ENCODE results near the gene KRTAP10-2. TPM values are rescaled to one million over a fixed set of nuclear protein-coding genes. Genes with fewer than 3 reads are reported as not detected.

The KRTAP10-2 gene
- total RNA-seq, 6 experiments from 2014 or later = not detected

- 71% methylated on average over 9 of the region's 30 CpGs for WGBS (ENCODE audit: insufficient coverage, low coverage, low lambda C conversion rate, missing lambda C conversion rate)
- intact Hi-C loops (cut with DNase I) = no loop called here
- DNase-seq (peak in 1 of 3 donors; percentile 17), ATAC-seq (no peak)
- Histone ChIP-seq H3K4me1 (peaks cover 0 to 4% (median 2%) of the 10 kb centered on the region in 4 donors), H3K27me3 (no peaks in the 10 kb centered on the region), H3K36me3 (no peaks in the 10 kb centered on the region), H3K4me3 (no peak overlapping the region), H3K9me3 (no peaks in the 10 kb centered on the region), H3K27ac (no peak overlapping the region)
- no peak for TF ChIP-seq POLR2A (IDR thresholded peaks at IDR 0.05)
- TF ChIP-seq CTCF (IDR thresholded peaks at IDR 0.05) = no peak
Observed at GRCh38 chr21:44508711-44509445, 42.4 kb downstream of the KRTAP10-2 start.

GRCh38 chr21:44508426-44508710 is 42.9 kb downstream of the KRTAP10-2 start:
- Histone ChIP-seq H3K27me3 (no peaks in the 10 kb centered on the region), H3K36me3 (no peaks in the 10 kb centered on the region), H3K27ac (no peak overlapping the region), H3K4me3 (no peak overlapping the region), H3K4me1 (peaks cover 0 to 4% (median 2%) of the 10 kb centered on the region in 4 donors), H3K9me3 (no peaks in the 10 kb centered on the region)
- ATAC-seq (peak in 2 of 4 donors; percentile 2 to 6), DNase-seq (peak in 1 of 3 donors; percentile 17)
- no peak for TF ChIP-seq CTCF (IDR thresholded peaks at IDR 0.05)
- TF ChIP-seq POLR2A (IDR thresholded peaks at IDR 0.05) = no peak
- WGBS (ENCODE audit: insufficient coverage, low coverage, low lambda C conversion rate, missing lambda C conversion rate) = 70% methylated on average over 6 of the region's 9 CpGs
- intact Hi-C loops (cut with DNase I) = no loop called here

GRCh38 chr21:44507673-44508425 is 43.5 kb downstream of the KRTAP10-2 start:
- 83% methylated on average over 24 of the region's 26 CpGs for WGBS (ENCODE audit: insufficient coverage, low coverage, low lambda C conversion rate, missing lambda C conversion rate)
- peak in 1 of 3 donors; percentile 12 for DNase-seq
- Histone ChIP-seq H3K36me3 (no peaks in the 10 kb centered on the region), H3K4me1 (peaks cover 0 to 4% (median 2%) of the 10 kb centered on the region in 4 donors), H3K27me3 (no peaks in the 10 kb centered on the region), H3K9me3 (no peaks in the 10 kb centered on the region), H3K4me3 (no peak overlapping the region), H3K27ac (no peak overlapping the region)
- TF ChIP-seq CTCF (IDR thresholded peaks at IDR 0.05) = no peak
- TF ChIP-seq POLR2A (IDR thresholded peaks at IDR 0.05) = no peak
- no peak for ATAC-seq
- intact Hi-C loops (cut with DNase I) = no loop called here

GRCh38 chr21:44506279-44507255 is 44.7 kb downstream of the KRTAP10-2 start:
- intact Hi-C loops (cut with DNase I) = no loop called here
- DNase-seq (peak in 1 of 3 donors; percentile 18), ATAC-seq (no peak)
- Histone ChIP-seq H3K4me1 (peaks cover 0 to 4% (median 2%) of the 10 kb centered on the region in 4 donors), H3K9me3 (no peaks in the 10 kb centered on the region), H3K27me3 (no peaks in the 10 kb centered on the region), H3K27ac (no peak overlapping the region), H3K4me3 (no peak overlapping the region), H3K36me3 (no peaks in the 10 kb centered on the region)
- no peak for TF ChIP-seq POLR2A (IDR thresholded peaks at IDR 0.05)
- TF ChIP-seq CTCF (IDR thresholded peaks at IDR 0.05) = no peak
- WGBS (ENCODE audit: insufficient coverage, low coverage, low lambda C conversion rate, missing lambda C conversion rate) = 70% methylated on average over 6 of the region's 44 CpGs
